HepG2 (cell line): ENCODE data around the gene TRPM5. TPM values are rescaled to one million over a fixed set of nuclear protein-coding genes. Genes with fewer than 3 reads are reported as not detected.

Experiments
- CHCHD3 ChIP-seq: sonication (generic); formaldehyde crosslinking; IDR thresholded peaks from 2 replicates; pipeline ENCODE4 v1.8.0; 2022; ENCODE audit warnings: mild to moderate bottlenecking, missing genetic modification reagents, moderate library complexity
- FOSL2 ChIP-seq: sonication (generic); formaldehyde crosslinking; IDR thresholded peaks from 2 replicates; pipeline ENCODE4 v1.4.0; 2020; ENCODE audit warnings: missing genetic modification reagents
- FOXC1 ChIP-seq: sonication (generic); formaldehyde crosslinking; IDR thresholded peaks from 2 replicates; pipeline ENCODE4 v1.8.0; 2022; ENCODE audit warnings: mild to moderate bottlenecking, missing genetic modification reagents, borderline replicate concordance
- FOXM1 ChIP-seq: sonication (generic); formaldehyde crosslinking; IDR thresholded peaks from 2 replicates; pipeline ENCODE4 v1.5.0; 2020; ENCODE audit warnings: missing genetic modification reagents
- FOXP1 ChIP-seq, 2 experiments: fragments of 450-650 bp in 1 of 2; IDR thresholded peaks; 2 replicates each; pipeline ENCODE4 v1.6.1; 2017 to 2018; ENCODE audit warnings: antibody characterized with exemption in 1 of 2
- GTF3A ChIP-seq: sonication (generic); formaldehyde crosslinking; conservative IDR thresholded peaks from 2 replicates; pipeline ENCODE4 v1.4.0; 2020; ENCODE audit warnings: mild to moderate bottlenecking, missing genetic modification reagents
- KDM1A ChIP-seq: IDR thresholded peaks from 2 replicates; pipeline ENCODE4 v1.6.1; 2016; ENCODE audit warnings: missing compliant biosample characterization
- KMT2A ChIP-seq: sonication (generic); formaldehyde crosslinking; IDR thresholded peaks from 2 replicates; pipeline ENCODE4 v1.4.0; 2020; ENCODE audit warnings: missing genetic modification reagents
- MED13 ChIP-seq: sonication (generic); formaldehyde crosslinking; IDR thresholded peaks from 2 replicates; pipeline ENCODE4 v1.5.0; 2020; ENCODE audit warnings: missing genetic modification reagents
- MXD4 ChIP-seq: IDR thresholded peaks from 2 replicates; pipeline ENCODE4 v1.6.1; 2016; ENCODE audit warnings: mild to moderate bottlenecking, missing biosample characterization, missing genetic modification reagents
- RARA ChIP-seq: IDR thresholded peaks from 2 replicates; pipeline ENCODE4 v1.6.1; 2016; ENCODE audit warnings: missing genetic modification reagents, missing compliant biosample characterization
- ZBTB20 ChIP-seq: sonication (generic); formaldehyde crosslinking; IDR thresholded peaks from 2 replicates; pipeline ENCODE4 v1.8.1; 2023; ENCODE audit warnings: missing genetic modification reagents, low read depth, mild to moderate bottlenecking, borderline replicate concordance
- ZNF335 ChIP-seq: sonication (generic); formaldehyde crosslinking; IDR thresholded peaks from 2 replicates; pipeline ENCODE4 v1.4.0; 2020; ENCODE audit warnings: missing genetic modification reagents
- ZNF709 ChIP-seq: sonication (generic); formaldehyde crosslinking; IDR thresholded peaks from 2 replicates; pipeline ENCODE4 v1.5.0; 2020; ENCODE audit warnings: mild to moderate bottlenecking, missing genetic modification reagents
- ZNF776 ChIP-seq: sonication (generic); formaldehyde crosslinking; IDR thresholded peaks from 2 replicates; pipeline ENCODE4 v1.4.0; 2020; ENCODE audit warnings: mild to moderate bottlenecking, missing genetic modification reagents
- ZSCAN12 ChIP-seq: sonication (generic); formaldehyde crosslinking; IDR thresholded peaks from 2 replicates; pipeline ENCODE4 v1.9.0; 2021; ENCODE audit warnings: mild to moderate bottlenecking, missing genetic modification reagents
- ZSCAN9 ChIP-seq: IDR thresholded peaks from 2 replicates; pipeline ENCODE4 v1.6.1; 2016; ENCODE audit warnings: borderline replicate concordance
- polyA plus RNA-seq, 8 experiments: library from polyadenylated mRNA; depleted of rRNA in 3 of 8; stranded (reverse) in 7 of 8; unstranded in 1 of 8; fragments of >200 nt; fragmentation: Illumina TruSeq in 4 of 8; extraction: Trizol in 4 of 8; gene quantifications; 2 replicates each; pipeline versions ENCODE4 v1.2.1 to v1.2.3, GENCODE V29; 2011 to 2016; ENCODE audit warnings: low read depth in 4 of 8, missing spikeins in 1 of 8, mixed read lengths in 1 of 8; ENCODE audit not compliant: insufficient read depth in 1 of 8
- total RNA-seq, 5 experiments: library from RNA; depleted of rRNA; stranded (reverse); fragments of >200 nt; fragmentation: Illumina TruSeq; extraction: Trizol; gene quantifications; 2 replicates each; pipeline ENCODE4 v1.2.3, GENCODE V29; 2016; ENCODE audit warnings: low read depth in 1 of 5
- TF ChIP-seq, protein P1 (sequence below): sonication (generic); formaldehyde crosslinking; IDR thresholded peaks from 2 replicates; pipeline ENCODE4 v1.4.0; 2020; ENCODE audit warnings: mild to moderate bottlenecking, missing genetic modification reagents
- TF ChIP-seq, protein P2 (sequence below): sonication (generic); formaldehyde crosslinking; IDR thresholded peaks from 2 replicates; pipeline ENCODE4 v1.8.0; 2023; ENCODE audit warnings: mild to moderate bottlenecking, missing genetic modification reagents
- TF ChIP-seq, protein P3 (sequence below): sonication (generic); formaldehyde crosslinking; IDR thresholded peaks from 2 replicates; pipeline ENCODE4 v1.8.0; 2022; ENCODE audit warnings: missing genetic modification reagents, mild to moderate bottlenecking, inconsistent platforms, borderline replicate concordance
- TF ChIP-seq, protein P4 (sequence below): sonication (generic); formaldehyde crosslinking; IDR thresholded peaks from 2 replicates; pipeline ENCODE4 v1.4.0; 2020; ENCODE audit warnings: mild to moderate bottlenecking, missing genetic modification reagents
- TF ChIP-seq, protein P5 (sequence below): sonication (generic); formaldehyde crosslinking; conservative IDR thresholded peaks from 2 replicates; pipeline ENCODE4 v1.4.0; 2020; ENCODE audit warnings: missing genetic modification reagents
- TF ChIP-seq, protein P6 (sequence below): sonication (generic); formaldehyde crosslinking; IDR thresholded peaks from 2 replicates; pipeline ENCODE4 v1.5.0; 2020; ENCODE audit warnings: mild to moderate bottlenecking, low read depth, missing genetic modification reagents, borderline replicate concordance

The TRPM5 gene
- total and polyA plus RNA-seq, 2 of the 13 experiments (the other 11 are each of a cell fraction or from before 2014, with no cell fraction given) = 0.12 TPM; not detected in 1

DNA sequence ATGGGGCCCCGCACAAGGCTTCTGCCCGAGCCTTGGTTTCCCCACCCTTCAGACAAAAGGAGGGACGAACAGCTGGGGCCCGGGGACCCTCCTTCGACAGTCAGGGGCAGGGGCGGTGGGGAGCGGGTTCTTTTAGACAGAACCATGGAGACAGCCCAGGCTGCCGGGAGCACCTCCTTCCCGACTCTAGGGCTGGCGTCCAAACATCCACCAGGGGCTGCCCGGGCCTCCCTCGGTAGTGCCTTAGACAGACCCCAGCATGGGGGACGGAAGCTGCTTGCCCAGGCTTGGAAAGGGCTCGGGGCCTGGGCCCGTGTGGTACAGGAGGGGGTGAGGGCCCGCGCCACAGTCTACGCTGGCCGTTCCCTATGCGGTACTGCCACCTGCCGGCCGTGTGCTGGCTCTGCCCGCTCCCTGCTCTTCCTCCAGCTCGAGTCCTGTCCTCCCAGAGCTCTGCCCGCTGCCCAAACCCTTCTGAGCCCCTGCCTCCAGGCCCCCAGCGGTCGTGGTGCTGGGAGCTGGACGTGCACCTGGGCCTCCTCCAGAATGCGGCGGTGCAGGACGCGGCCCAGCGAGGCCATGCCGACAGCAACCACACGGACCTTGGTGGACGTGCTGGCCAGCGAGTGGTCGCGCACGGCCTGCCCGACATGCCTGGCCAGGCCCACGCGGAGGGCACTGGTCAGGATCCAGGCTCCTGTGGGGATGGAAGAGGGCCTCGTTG lies 23.6 kb downstream of the TRPM5 start (continued):
- TF ChIP-seq, protein P1, sequence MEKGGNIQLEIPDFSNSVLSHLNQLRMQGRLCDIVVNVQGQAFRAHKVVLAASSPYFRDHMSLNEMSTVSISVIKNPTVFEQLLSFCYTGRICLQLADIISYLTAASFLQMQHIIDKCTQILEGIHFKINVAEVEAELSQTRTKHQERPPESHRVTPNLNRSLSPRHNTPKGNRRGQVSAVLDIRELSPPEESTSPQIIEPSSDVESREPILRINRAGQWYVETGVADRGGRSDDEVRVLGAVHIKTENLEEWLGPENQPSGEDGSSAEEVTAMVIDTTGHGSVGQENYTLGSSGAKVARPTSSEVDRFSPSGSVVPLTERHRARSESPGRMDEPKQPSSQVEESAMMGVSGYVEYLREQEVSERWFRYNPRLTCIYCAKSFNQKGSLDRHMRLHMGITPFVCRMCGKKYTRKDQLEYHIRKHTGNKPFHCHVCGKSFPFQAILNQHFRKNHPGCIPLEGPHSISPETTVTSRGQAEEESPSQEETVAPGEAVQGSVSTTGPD (CRISPR knock-in tag) = no peak
- no peak for TF ChIP-seq FOXP1 (IDR thresholded peaks at IDR 0.05)
- no peak for TF ChIP-seq FOXP1 (CRISPR knock-in tag; IDR thresholded peaks at IDR 0.05)
- TF ChIP-seq CHCHD3 = no peak
- no peak for TF ChIP-seq RARA
- TF ChIP-seq ZNF335 (CRISPR knock-in tag) = no peak
- TF ChIP-seq FOXC1 (CRISPR knock-in tag) = no peak
- TF ChIP-seq ZSCAN12 (CRISPR knock-in tag) = no peak
- TF ChIP-seq, protein P2, sequence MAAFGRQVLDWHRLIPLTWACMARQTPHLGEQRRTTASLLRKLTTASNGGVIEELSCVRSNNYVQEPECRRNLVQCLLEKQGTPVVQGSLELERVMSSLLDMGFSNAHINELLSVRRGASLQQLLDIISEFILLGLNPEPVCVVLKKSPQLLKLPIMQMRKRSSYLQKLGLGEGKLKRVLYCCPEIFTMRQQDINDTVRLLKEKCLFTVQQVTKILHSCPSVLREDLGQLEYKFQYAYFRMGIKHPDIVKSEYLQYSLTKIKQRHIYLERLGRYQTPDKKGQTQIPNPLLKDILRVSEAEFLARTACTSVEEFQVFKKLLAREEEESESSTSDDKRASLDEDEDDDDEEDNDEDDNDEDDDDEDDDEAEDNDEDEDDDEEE = no peak; the same call in 1 of the 2 replicates
- TF ChIP-seq ZBTB20 (CRISPR knock-in tag) = no peak
- TF ChIP-seq, protein P3, sequence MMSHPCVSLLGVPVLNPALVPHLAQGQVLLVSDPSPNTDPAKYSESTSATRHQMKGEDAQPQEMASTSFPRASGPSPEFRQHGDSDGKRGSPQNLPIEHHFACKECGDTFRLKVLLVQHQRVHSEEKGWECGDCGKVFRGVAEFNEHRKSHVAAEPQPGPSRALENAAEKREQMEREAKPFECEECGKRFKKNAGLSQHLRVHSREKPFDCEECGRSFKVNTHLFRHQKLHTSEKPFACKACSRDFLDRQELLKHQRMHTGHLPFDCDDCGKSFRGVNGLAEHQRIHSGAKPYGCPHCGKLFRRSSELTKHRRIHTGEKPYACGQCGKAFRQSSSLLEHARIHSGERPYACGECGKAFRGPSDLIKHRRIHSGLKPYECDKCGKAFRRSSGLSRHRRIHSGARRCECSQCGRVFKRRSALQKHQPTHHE = 0 out of 2 replicates have a peak, but pooled peaks have one; percentile 33
- no peak for TF ChIP-seq MXD4 (CRISPR knock-in tag)
- no peak for TF ChIP-seq ZNF776 (CRISPR knock-in tag)
- no peak for TF ChIP-seq KDM1A
- TF ChIP-seq ZSCAN9 = no peak
- no peak for TF ChIP-seq KMT2A (CRISPR knock-in tag)
- no peak for TF ChIP-seq FOSL2 (CRISPR knock-in tag)
- no peak for TF ChIP-seq ZNF709 (CRISPR knock-in tag)
- TF ChIP-seq MED13 (CRISPR knock-in tag) = 0 out of 2 replicates have a peak, but pooled peaks have one; percentile 72
- TF ChIP-seq, protein P4, sequence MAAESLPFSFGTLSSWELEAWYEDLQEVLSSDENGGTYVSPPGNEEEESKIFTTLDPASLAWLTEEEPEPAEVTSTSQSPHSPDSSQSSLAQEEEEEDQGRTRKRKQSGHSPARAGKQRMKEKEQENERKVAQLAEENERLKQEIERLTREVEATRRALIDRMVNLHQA (CRISPR knock-in tag) = no peak
- 0 out of 2 replicates have a peak, but pooled peaks have one; percentile 56 for TF ChIP-seq FOXM1 (CRISPR knock-in tag)
- TF ChIP-seq, protein P5, sequence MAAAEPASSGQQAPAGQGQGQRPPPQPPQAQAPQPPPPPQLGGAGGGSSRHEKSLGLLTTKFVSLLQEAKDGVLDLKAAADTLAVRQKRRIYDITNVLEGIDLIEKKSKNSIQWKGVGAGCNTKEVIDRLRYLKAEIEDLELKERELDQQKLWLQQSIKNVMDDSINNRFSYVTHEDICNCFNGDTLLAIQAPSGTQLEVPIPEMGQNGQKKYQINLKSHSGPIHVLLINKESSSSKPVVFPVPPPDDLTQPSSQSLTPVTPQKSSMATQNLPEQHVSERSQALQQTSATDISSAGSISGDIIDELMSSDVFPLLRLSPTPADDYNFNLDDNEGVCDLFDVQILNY (CRISPR knock-in tag) = no peak
- TF ChIP-seq, protein P6, sequence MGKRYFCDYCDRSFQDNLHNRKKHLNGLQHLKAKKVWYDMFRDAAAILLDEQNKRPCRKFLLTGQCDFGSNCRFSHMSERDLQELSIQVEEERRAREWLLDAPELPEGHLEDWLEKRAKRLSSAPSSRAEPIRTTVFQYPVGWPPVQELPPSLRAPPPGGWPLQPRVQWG (CRISPR knock-in tag) = no peak
- no peak for TF ChIP-seq GTF3A (CRISPR knock-in tag)
